NCI-H2227 (cell line): ENCODE measurements around the gene CCDC126.
A peak's percentile ranks its signal among the peaks of the same experiment; 100 is the strongest.
"Not testable (repeated sequence)": the region's sequence is repeated elsewhere in the genome, so short reads cannot be mapped to it uniquely, and the experiment has no call there.

ENCODE experiments used
- DNase-seq: peaks from one replicate; lab custom pipeline; 2025; ENCODE audit not compliant: unreplicated experiment; lab: John Stamatoyannopoulos, UW

CCDC126 gene, protein sequence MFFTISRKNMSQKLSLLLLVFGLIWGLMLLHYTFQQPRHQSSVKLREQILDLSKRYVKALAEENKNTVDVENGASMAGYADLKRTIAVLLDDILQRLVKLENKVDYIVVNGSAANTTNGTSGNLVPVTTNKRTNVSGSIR

DNA sequence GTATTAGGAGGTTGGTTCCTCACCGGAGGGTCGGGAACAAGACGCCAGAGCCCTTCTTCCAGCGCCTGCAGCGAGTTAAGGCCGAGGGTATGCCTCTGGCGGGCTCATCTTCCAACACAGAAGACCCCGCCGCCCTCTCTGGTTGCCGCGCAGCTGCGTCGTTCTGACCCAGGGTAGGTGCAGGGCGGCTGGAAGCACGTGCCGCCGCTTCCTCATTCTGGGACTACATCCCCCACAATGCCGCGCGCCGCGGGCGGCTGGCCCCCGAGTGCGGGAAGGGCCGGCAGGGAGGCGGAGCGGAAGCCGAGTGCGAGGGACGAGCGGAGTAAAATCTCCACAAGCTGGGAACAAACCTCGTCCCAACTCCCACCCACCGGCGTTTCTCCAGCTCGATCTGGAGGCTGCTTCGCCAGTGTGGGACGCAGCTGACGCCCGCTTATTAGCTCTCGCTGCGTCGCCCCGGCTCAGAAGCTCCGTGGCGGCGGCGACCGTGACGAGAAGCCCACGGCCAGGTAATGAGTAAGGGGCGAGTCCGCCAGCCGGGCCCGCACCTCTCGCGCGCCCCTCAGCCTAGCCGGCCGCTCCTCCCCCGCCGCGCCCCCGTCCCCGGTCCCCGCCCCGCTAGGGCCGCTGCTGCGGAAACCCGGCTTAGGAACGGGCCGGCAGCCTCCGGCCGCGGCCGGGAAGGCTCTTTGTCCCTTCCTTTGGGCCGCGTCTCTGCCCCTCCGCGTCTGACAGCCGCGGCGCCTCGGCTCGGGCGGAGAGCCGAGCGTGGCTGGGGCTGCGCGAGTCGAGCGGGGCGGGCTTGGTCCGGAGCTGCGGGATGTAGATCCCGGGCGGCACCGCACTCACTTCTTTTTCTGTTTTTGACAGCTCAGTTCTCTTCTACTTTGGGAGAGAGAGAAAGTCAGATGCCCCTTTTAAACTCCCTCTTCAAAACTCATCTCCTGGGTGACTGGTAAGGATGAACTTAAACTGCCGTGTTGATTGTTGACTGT lies at the start of gene CCDC126:
Gene CCDC126, plus strand, starts transcription at position 289 of the 998 bp plus-strand sequence. CDS start 13,934 bp downstream, outside the sequence.
- peak; percentile 94 for DNase-seq

DNA sequence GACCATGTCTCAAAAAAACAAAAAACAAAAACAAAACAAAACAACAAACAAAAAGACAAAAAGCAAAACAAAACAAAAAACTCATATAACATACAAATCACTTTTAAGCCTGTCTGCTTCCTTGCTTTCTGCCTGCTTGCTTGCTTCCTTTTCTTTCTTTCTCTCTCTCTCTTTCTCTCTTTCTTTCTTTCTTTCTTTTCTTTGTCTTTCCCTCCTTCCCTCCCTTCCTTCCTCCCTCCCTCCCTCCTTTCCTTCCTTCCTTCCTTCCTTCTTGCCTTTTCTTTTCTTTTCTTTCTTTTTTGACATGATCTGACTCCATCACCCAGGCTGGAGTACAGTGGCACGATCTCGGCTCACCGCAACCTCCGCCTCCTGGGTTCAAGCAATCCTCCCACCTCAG lies 49.5 kb upstream of the CCDC126 start:
- no peak for DNase-seq

DNA sequence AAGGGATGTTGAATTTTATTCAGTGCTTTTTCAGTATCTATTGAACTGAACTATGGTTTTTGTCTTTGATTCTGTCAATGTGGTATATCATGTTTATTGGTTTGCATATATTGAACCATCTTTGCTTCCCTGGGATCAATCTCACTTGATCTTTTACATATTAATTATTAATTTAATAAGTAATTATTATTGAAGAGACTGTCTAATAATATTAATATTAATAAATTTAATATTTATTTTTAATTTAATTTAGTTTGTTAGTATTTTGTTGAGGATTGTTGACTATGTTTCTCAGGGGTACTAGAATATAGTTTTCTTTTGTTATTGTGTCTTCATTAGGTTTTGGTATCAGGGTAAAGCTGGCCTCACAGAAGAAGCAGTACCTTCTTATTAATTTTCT lies 38.9 kb upstream of the CCDC126 start:
- no peak for DNase-seq

DNA sequence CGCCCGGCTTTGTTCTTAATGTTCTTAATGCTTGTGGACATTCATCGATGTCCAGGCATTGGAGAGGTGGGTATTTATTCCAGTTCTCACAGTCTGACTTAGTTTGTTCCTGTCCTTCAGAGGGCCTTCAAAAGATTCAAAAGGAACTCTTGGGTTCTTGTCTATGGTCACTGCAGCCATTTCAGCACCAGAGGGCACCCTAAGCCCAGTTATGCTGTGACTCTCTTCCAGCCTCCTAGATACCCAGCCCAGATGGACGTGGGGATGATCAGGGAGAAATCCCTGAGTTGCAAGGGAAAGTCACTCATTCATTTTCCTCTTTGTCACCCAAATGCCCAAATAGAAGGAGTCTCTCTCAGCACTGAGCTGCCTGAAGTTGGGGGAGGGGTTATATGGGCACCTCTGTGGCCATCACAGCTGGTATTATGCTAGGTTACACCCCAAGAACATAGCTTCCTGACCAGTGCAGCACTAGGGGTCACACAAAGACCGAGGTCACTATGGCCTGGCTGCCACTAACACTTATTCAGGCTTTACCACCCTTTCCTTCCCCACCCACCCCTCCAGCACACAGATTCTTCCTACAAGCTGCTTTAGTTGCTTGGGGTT lies 26.5 kb upstream of the CCDC126 start:
- DNase-seq = peak; percentile 77

DNA sequence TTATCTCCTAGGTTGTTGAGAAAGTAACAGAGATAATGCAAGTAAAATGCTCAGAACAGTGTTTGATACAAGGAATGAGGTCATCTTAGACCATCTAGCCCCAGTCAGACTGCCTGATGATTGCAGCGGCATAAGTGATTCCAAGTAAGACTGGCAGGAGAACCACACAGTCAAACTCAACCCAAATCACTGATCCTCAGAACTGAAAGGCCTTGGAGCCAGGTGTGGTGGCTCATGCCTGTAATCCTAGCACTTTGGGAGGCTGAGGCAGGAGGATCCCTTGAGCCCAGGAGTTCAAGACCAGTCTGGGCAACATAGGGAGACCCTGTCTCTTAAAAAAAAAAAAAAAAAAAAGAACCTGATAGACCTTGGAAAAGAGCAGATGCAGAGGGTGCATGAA lies 15.2 kb upstream of the CCDC126 start:
- DNase-seq = peak; percentile 4

DNA sequence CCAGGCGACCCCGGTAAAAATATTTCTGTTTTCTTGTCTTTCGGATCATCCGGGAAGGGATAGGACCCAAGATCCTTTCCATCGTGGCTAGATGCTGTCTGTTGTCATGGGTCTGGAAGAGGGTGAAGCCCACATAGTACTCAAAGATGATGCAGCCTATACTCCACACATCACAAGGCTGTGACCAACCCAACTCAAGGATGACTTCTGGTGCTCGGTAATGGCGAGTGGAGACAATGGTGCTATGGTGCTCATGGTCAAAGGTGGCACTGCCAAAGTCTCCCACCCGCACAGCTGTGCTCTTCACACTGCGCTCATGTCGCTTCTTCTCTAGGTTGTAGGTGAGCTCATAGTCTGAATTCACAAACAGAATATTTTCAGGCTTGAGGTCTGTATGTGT lies 11.9 kb upstream of the CCDC126 start:
- DNase-seq = not testable (repeated sequence)

DNA sequence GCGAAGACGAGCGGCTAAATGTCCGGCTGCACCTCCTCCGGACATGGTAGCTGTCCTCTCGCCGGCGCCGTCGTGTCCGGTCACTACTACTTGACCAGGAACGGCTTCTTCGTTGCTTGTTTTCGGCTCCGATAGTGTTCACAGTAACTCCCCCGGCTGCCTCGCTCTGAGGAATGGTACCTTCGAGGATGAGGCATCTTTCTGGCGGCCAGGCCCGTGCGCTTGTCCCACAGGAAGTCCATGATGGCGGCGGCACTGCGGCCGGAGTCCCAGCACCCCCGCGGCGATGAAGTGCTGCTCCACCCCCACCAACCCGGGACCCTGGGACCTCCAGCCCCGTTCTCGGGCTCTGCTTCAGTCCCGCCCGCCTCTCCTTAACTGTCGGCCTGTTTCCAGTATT lies 11.0 kb upstream of the CCDC126 start:
- DNase-seq = no peak

DNA sequence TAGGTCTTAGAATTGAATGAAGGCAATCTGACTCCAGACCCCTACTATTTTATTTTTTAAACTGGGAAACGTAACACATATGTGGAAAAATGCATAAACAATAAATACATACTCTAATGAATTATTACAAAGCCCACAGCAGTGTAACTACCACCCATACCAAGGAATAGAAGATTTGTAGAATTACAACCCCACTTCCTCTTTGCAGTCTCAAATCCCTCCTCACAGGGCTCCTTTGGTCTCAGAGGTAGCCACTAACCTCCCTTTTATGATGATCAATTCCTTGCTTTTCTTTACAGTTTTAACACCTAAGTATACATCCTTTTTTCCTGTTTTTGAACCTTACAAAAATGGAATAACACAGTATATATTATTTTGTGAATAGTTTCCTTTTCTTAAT lies 6.7 kb upstream of the CCDC126 start:
- DNase-seq = no peak

DNA sequence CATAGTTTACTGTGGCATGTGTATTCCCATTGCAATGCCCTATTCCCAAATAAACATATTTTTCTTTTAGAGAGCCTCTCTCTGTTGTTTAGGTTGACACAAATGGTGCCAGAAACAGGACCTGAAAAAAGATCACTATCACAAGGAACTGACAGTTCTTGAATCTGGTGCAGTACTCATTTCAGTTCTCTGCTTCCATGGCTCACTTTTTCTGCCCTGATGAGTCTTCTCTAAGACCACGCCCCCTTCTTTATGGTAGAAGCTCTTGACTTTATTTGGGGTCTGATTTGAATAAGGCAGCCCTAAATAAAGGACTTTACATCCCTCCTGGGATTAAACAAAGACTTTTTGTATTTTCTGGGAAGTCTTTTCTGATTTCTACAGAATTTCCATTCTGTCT lies 3.5 kb upstream of the CCDC126 start:
- DNase-seq = no peak

DNA sequence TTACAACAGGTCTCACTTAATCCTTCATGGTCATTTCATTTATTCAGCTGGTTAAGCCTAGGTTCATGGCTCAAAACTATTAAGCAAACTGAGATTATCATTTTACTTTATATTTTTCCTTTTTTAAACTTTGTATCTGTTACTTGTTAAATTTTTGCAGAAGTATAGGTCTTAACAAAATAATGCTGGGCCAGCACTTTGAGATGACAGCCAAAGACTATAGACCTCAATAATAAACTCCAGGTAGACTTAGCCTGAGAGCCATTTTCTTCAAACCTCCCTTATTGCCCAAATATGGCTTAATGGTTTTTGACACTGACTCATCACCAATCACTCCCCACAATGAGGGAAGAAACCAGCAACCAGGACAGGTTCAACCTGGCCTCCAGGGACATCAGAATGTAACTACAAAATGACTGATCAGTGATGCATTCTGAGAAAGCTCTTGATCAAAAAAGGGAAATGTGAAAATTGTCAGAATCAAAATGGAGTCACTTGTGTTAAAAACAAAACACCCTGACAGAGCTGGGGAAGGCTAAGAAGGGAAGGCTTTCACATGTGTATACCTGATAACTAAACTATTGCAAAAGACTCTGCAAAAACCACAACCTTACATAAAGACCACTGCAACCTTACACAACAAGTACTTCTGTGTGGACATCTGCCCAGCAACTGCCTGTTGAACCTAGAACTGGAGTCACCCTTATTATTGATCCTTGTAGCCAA lies 2.1 kb upstream of the CCDC126 start:
- DNase-seq = no peak

DNA sequence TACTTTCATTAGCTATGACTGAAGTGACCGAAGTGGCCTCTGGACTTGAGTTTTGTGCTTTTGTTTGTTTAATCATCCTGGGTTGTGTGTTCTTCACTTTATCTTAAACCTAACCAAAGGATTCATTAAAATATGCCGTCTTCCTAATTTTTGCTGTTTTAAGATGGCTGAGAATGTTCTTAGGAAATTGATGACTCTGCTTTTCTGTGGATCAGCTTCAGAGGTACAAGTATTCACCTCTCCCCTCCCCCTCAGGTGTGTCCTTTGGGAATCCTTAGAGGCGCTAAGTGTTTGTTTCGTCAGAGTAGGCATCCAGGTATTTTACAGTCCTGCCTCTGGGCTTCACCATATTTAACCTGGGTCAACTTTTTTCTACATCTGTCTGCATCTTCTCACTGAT lies 1.1 kb downstream of the CCDC126 start:
- no peak for DNase-seq

DNA sequence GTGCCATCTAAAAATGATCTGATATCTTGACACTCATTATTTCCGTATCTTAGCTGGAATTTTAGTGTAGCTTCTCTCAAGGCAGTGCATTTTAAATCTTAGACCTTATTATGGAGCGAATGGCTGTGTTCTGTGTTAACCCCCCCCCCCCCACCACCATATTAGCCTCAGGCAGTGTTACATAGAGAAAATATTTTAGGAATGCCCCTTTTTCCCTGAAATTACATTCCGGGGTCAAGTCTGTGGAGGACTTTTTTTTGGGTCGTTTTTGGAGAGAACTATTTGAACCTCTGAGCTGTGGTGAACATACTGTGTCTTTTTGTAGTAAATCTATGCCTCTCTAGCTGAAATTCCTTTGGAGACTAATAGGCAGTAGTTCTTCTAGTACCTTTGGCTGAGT lies 3.1 kb downstream of the CCDC126 start:
- no peak for DNase-seq

DNA sequence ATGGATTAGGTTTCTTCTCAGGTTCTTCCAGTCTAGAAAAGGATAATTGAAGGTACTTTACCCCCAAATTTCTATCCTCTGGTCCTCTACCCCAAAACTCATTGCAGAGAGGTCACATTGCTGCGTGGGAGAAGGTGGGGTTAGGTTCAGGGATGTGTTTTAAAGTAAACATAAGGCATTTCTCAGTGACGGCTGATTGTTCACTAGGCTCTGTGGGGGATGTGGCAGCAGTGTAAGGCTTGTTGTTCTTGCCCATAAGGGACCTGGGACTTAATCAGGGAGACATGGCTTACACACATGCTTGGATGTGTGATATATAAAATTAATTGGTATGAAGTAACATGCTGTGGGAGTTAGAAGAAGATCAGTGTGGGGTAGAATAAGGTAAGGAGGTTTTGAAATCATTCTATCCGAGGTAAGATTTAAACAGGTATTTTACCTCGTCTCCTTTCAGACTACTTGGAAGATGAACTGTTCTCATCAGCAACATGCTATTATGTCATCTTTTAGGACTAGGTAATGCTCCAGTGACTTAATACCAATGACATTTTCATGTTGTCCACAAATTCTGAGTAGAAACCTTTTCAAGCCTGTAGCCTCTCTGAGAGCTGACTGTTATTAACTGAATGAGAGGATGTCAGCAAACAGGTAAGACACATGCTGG lies 6.6 kb downstream of the CCDC126 start:
- DNase-seq = no peak

DNA sequence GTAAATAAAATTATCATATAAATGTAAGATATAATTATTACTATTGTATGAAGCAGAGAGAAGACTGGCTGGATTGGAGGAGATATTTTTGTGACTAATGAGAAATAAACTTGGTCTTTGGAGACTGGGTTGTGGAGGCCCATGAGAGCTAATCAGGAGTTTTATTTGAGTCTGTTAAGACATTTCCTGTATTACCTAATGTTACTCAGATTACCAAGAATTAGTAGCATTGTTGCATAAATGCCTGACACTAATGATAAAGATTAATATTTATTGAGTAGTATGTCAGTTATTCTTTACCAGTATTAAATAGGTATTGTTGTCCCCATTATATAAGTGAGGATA lies 7.1 kb downstream of the CCDC126 start:
- no peak for DNase-seq

DNA sequence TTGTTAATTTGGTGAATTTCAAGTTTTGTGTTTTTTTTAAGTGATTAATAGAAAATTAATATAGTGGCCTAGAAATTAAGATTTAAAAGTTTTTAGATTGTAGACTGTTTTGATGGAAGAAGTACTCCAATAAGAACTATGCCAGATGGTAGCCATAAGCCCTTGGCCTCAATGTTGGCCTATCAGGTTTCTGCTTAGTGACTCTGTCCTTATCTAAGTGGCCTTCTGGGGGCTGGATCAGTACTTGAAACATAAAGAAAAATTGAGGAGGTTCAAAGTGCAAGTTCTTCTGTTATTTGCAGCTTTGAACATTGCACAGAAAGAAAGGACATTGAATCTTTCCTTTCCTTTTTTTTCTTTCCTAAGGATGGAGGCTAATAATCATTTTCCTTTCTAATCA lies 9.9 kb downstream of the CCDC126 start:
- DNase-seq = no peak

DNA sequence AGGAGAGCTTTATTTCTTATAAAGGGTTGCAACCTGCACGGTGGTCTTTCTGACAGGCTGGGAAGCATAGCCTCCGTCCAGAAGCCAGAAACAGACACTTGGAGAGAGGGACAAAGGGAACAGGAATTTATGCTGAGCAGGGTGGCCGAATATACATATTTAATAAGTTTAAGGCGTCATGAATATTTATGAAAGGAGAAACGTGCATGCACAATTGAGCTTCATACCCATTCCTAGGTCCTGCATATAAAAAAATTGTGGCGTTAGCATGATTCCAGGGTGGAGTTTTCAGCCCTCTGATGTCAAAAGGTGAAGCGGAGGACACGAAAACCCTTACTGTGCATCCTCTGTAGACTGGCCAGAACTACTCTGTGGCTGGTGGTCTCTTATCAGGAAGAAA lies 10.7 kb downstream of the CCDC126 start:
- DNase-seq = no peak

DNA sequence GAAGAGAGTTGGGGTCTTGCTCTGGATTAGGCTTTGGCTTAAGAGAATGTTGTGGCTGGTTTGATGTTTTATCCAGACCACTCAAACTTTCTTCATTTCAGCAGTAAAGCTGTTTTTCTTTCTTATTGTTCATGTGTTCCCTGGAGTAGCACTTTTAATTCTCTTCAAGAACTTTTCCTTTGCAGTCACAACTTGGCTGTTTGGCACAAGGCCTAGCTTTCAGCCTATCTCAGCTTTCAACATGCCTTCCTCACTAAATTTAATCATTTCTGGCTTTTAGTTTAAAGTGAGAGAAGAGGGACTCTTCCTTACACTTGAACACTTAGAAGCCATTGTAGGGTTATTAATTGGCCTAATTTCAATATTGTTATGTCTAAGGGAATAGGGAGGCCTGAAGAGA lies 18.1 kb downstream of the CCDC126 start:
- no peak for DNase-seq

DNA sequence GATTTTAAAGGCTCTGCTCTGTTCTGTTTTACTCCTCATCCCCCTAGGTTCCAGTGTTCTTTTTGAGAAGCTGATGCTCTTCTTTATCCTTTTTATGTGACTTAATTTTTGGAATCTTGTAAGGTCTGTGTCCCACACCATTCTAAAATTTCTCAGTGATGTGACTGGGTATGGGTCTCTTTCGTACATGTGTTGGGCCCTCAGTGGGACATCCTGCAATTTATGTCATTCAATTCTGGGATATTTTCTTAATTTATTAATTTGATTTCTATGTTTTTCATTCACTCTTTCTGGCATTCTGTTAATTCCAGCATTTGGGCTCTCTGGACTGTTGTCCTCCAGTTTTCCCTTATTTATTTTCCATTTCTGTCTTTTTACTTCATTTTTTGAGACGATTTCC lies 19.4 kb downstream of the CCDC126 start:
- no peak for DNase-seq

DNA sequence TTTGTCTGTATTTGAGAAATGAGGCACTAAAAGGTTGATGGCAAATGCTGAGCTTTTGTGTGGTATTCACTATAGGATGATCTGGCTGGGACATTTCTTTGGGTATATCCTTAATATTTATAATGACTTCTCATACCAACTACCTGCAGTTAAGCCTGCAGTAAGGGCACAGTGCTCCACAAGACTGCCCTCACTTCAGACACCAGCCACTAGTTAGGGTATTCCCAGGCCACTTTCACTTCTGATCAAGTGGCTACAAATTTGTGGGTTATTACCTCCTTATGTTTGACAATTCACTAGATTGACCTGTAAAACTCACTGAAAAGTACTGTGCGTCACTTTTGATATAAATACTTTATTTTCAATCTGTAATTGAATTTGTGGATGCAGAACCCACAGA lies 20.3 kb downstream of the CCDC126 start:
- no peak for DNase-seq

DNA sequence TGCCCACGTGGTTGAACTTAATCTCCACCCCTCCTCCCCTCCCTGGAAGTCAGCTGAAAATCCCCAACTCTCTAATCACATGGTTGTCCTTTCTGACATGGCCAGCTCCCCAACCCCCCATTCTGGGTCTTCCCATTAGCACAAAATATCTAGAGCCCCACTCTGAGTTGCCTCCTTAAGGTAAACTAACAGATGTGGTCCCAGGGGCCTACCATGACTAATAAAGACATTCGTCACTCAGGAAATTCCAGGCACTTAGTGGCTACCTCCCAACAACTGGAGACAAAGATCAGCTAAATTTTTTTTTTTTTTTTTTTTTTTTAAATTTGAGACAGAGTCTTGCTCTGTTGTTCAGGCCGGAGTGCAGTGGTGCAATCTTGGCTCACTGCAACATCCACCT lies 21.1 kb downstream of the CCDC126 start:
- DNase-seq = no peak

DNA sequence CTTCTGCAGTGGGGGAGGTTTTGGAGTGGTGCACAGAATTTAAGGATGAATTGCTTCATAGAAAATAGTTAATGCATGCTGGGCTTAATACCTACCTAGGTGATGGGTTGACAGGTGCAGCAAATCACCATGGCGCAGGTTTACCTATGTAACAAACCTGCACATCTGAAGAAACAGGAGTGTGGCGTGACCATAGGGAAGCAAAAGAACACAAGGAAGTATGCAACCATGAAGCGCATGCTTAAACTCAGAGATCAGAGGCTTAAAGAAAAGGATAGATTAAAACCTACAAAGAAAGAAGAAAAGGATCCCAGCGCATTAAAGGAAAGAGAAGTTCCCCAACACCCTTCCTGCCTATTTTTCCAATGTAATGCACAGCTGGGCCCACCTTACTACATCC lies 22.0 kb downstream of the CCDC126 start:
- no peak for DNase-seq
